Measurements from ENCODE around the gene POLR3C. TPM values are rescaled to one million over a fixed set of nuclear protein-coding genes. Genes with fewer than 3 reads are reported as not detected.
A peak's percentile ranks its signal among the peaks of the same experiment; 100 is the strongest.
"Not testable (repeated sequence)": the region's sequence is repeated elsewhere in the genome, so short reads cannot be mapped to it uniquely, and the experiment has no call there.

The POLR3C gene
- total and polyA plus RNA-seq, 5 donors from 2014 or later: 30.3 to 52.2 (median 45.8) TPM

DNA sequence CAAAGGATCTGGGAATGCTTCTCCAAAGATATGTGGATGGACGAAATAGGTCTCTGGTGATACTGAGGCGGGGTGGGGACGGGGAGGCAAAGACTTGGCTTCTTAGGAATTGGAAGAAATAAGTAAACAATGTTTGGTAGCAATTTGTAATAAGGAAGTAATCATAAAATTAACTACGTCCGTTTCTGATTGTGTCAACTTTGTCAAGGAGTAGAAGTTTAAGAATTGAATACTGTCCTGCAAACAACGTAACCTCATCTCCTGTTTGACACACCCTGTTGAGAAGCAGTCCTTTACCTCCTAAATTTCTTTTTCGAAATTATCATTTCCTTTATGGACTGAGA is 471 bp downstream of the POLR3C start:
- H3K4me3 ChIP-seq (ENCODE audit: low read depth, low read length): peak overlapping the region; percentile 97
- H3K36me3 ChIP-seq (ENCODE audit: control insufficient read depth, insufficient read depth, low read length): peaks cover 28% of the 10 kb centered on the region
- H3K4me1 ChIP-seq (ENCODE audit: control insufficient read depth, insufficient read depth, low read length, poor library complexity, severe bottlenecking): peaks cover 17% of the 10 kb centered on the region
- H3K27ac Mint-ChIP-seq: peak overlapping the region; percentile 97 to 99 (median 99)
- peak overlapping the region; percentile 96 to 100 (median 98) for H3K4me3 Mint-ChIP-seq
- H3K36me3 Mint-ChIP-seq: peaks cover 28% of the 10 kb centered on the region
- peak overlapping the region; percentile 76 for H3K27ac ChIP-seq (ENCODE audit: insufficient read depth, low read length, poor library complexity, severe bottlenecking)
- ATAC-seq (ENCODE audit: low read depth in 2 of 2) (no peak), DNase-seq (no peak)
- H3K9me3 Mint-ChIP-seq: no peaks in the 10 kb centered on the region
- H3K27me3 Mint-ChIP-seq: no peaks in the 10 kb centered on the region
- no peaks in the 10 kb centered on the region for H3K9me3 ChIP-seq (ENCODE audit: control insufficient read depth in 2 of 2, low read length in 2 of 2)
- no peaks in the 10 kb centered on the region for H3K27me3 ChIP-seq (ENCODE audit: control insufficient read depth, insufficient read depth, low read length)
- H3K4me1 Mint-ChIP-seq: peaks cover 15 to 47% (median 35%) of the 10 kb centered on the region in 4 donors

DNA sequence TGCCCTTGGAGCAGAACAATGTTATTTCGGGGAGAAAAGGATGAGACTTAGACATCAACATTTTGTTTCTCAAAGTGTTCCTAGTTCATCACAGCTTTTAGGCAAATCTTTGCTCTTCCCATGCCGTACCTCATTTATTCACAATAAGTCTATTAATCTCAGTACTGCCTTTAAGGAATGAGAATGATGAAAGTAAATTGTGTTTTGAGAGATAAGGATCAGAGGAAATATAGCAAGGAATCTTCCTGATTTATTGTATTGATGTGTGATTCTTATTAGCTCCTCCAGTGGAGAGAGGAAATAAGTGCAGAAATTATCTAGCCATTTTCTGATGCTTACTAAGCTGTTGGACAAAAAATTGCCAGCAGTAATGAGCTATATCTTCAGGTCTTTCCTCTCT is 2.0 kb downstream of the POLR3C start:
- Mint-ChIP-seq H3K27ac (peak overlapping the region; percentile 7 to 99 (median 86)), H3K4me3 (peak overlapping the region; percentile 76 to 100 (median 98)), H3K27me3 (no peaks in the 10 kb centered on the region), H3K4me1 (peaks cover 16 to 43% (median 36%) of the 10 kb centered on the region in 4 donors), H3K9me3 (no peaks in the 10 kb centered on the region), H3K36me3 (peaks cover 32% of the 10 kb centered on the region)
- no peaks in the 10 kb centered on the region for H3K9me3 ChIP-seq (ENCODE audit: control insufficient read depth in 2 of 2, low read length in 2 of 2)
- no peaks in the 10 kb centered on the region for H3K27me3 ChIP-seq (ENCODE audit: control insufficient read depth, insufficient read depth, low read length)
- no peak for DNase-seq
- no peak overlapping the region for H3K27ac ChIP-seq (ENCODE audit: insufficient read depth, low read length, poor library complexity, severe bottlenecking)
- ATAC-seq (ENCODE audit: low read depth in 2 of 2): no peak
- H3K4me1 ChIP-seq (ENCODE audit: control insufficient read depth, insufficient read depth, low read length, poor library complexity, severe bottlenecking): peaks cover 17% of the 10 kb centered on the region
- H3K4me3 ChIP-seq (ENCODE audit: low read depth, low read length): no peak overlapping the region
- H3K36me3 ChIP-seq (ENCODE audit: control insufficient read depth, insufficient read depth, low read length): peaks cover 42% of the 10 kb centered on the region

DNA sequence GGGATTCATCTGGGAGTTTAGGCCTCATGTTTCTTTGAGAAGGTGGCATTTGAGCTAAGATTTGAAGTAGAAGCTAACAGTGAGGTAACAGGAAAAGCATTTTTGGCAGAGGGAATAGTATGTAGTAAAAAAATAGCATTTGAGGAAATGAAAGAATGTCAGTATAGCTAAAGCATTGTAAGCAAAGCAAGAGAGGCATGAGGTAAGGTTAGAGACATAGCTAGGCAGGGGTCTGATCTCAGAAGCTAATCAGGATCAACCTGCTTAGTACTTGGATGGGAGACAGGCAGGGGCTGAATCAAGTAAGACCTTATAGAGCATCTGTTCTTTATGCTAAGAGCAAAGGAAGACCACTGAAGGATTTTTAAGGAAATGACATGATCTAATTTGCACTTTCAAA is 4.0 kb downstream of the POLR3C start:
- no peak for ATAC-seq (ENCODE audit: low read depth in 2 of 2)

DNA sequence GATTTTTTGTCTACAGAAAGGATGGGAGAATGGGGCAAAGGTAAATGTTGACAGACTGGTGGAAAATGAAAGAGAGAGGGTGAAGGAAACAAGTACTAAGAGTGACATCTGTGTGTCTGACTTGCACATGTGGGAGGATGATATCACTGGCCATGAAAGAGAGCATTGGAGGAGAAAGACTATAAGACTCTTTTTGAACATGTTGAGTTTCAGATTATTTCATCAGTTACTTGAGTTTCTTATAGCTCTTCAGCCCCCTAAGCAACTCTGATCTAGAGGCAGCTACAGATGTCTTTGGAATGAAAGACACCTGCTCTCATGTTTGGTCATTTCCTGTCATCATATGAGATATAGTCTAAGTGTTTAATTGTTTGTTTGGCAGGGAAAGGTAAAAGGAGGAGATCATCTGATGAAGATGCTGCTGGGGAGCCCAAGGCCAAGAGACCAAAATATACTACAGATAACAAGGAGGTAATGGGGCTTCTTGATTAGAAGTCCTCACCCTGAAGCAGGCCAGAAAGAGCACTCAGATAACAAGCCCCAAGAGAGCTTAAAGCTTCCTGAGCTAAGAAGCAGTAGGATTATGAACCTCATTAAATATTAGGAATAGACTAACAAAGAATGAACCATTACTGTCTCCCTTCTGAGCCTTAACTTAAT is 4.5 kb downstream of the POLR3C start:
- peaks cover 64% of the 10 kb centered on the region for H3K36me3 ChIP-seq (ENCODE audit: control insufficient read depth, insufficient read depth, low read length)
- H3K27me3 Mint-ChIP-seq: no peaks in the 10 kb centered on the region
- H3K4me3 Mint-ChIP-seq: peak overlapping the region in 2 of 4 donors; percentile 56 to 61
- no peak overlapping the region for H3K27ac ChIP-seq (ENCODE audit: insufficient read depth, low read length, poor library complexity, severe bottlenecking)
- H3K36me3 Mint-ChIP-seq: peaks cover 46% of the 10 kb centered on the region
- no peaks in the 10 kb centered on the region for H3K9me3 Mint-ChIP-seq
- no peaks in the 10 kb centered on the region for H3K9me3 ChIP-seq (ENCODE audit: control insufficient read depth in 2 of 2, low read length in 2 of 2)
- ATAC-seq (ENCODE audit: low read depth in 2 of 2): no peak
- peaks cover 17% of the 10 kb centered on the region for H3K4me1 ChIP-seq (ENCODE audit: control insufficient read depth, insufficient read depth, low read length, poor library complexity, severe bottlenecking)
- H3K4me3 ChIP-seq (ENCODE audit: low read depth, low read length): no peak overlapping the region
- peak overlapping the region; percentile 45 to 77 (median 59) for H3K27ac Mint-ChIP-seq
- DNase-seq: no peak
- peaks cover 16 to 42% (median 33%) of the 10 kb centered on the region in 4 donors for H3K4me1 Mint-ChIP-seq
- H3K27me3 ChIP-seq (ENCODE audit: control insufficient read depth, insufficient read depth, low read length): no peaks in the 10 kb centered on the region

More for the DNA sequence above, 4.0 kb downstream of the POLR3C start:
- Mint-ChIP-seq H3K27ac (peak overlapping the region; percentile 45 to 77 (median 59)), H3K27me3 (no peaks in the 10 kb centered on the region), H3K4me1 (peaks cover 16 to 42% (median 33%) of the 10 kb centered on the region in 4 donors), H3K36me3 (peaks cover 41% of the 10 kb centered on the region), H3K4me3 (peak overlapping the region in 2 of 4 donors; percentile 28 to 56), H3K9me3 (no peaks in the 10 kb centered on the region)
- H3K9me3 ChIP-seq (ENCODE audit: control insufficient read depth in 2 of 2, low read length in 2 of 2): no peaks in the 10 kb centered on the region
- H3K4me3 ChIP-seq (ENCODE audit: low read depth, low read length): no peak overlapping the region
- peaks cover 17% of the 10 kb centered on the region for H3K4me1 ChIP-seq (ENCODE audit: control insufficient read depth, insufficient read depth, low read length, poor library complexity, severe bottlenecking)
- H3K36me3 ChIP-seq (ENCODE audit: control insufficient read depth, insufficient read depth, low read length): peaks cover 59% of the 10 kb centered on the region
- no peak overlapping the region for H3K27ac ChIP-seq (ENCODE audit: insufficient read depth, low read length, poor library complexity, severe bottlenecking)
- H3K27me3 ChIP-seq (ENCODE audit: control insufficient read depth, insufficient read depth, low read length): no peaks in the 10 kb centered on the region
- no peak for DNase-seq

DNA sequence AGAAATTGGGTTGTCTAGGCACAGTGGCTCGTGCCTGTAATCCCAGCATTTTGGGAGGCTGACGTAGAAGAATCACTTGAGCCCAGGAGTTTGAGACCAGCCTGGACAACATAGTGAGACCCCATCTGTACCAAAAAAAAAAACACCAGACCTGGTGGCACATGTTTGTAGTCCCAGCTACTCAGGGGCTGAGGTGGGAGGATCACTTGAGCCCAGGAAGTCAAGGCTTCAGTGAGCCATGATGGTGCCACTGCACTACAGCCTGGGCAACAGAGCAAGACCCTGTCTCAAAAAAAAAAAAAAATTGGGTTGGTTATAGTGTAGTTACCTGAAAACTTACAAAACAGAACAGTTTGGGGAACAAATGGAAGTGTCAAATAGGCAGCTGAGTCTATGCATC is 6.8 kb downstream of the POLR3C start:
- H3K4me3 Mint-ChIP-seq; H3K4me3 ChIP-seq (ENCODE audit: low read depth, low read length); H3K27me3 Mint-ChIP-seq; ATAC-seq (ENCODE audit: low read depth in 2 of 2); DNase-seq; H3K27me3 ChIP-seq (ENCODE audit: control insufficient read depth, insufficient read depth, low read length); H3K9me3 Mint-ChIP-seq; H3K27ac ChIP-seq (ENCODE audit: insufficient read depth, low read length, poor library complexity, severe bottlenecking); H3K4me1 ChIP-seq (ENCODE audit: control insufficient read depth, insufficient read depth, low read length, poor library complexity, severe bottlenecking); H3K9me3 ChIP-seq (ENCODE audit: control insufficient read depth in 2 of 2, low read length in 2 of 2): not testable (repeated sequence)
- Mint-ChIP-seq H3K4me1 (peaks cover 15 to 25% (median 20%) of the 10 kb centered on the region in 4 donors), H3K27ac (peak overlapping the region in 1 of 3 donors; percentile 35), H3K36me3 (peaks cover 54% of the 10 kb centered on the region)
- peaks cover 87% of the 10 kb centered on the region for H3K36me3 ChIP-seq (ENCODE audit: control insufficient read depth, insufficient read depth, low read length)

DNA sequence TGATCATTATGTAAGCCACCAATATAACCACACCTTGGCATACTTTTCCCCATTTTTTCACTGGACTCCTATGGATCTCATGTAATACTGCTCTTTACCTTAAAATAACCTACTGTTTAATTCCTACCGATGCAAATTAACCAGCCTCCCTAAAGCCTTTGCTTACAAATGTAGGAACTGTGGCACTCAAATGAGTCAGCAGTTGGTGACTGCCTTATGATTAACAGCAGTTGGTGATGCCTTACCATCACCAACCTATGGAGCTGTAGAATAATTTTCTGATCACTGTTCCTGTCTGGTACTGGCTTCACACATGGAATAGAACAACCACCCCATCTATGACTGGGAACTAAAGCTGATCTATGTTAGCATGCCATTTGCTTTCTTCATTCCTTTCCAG is 13.7 kb downstream of the POLR3C start:
- Histone ChIP-seq H3K4me1 (ENCODE audit: control insufficient read depth, insufficient read depth, low read length, poor library complexity, severe bottlenecking) (no peaks in the 10 kb centered on the region), H3K4me3 (ENCODE audit: low read depth, low read length) (no peak overlapping the region), H3K27me3 (ENCODE audit: control insufficient read depth, insufficient read depth, low read length) (no peaks in the 10 kb centered on the region), H3K9me3 (ENCODE audit: control insufficient read depth in 2 of 2, low read length in 2 of 2) (no peaks in the 10 kb centered on the region), H3K27ac (ENCODE audit: insufficient read depth, low read length, poor library complexity, severe bottlenecking) (no peak overlapping the region), H3K36me3 (ENCODE audit: control insufficient read depth, insufficient read depth, low read length) (peaks cover 98% of the 10 kb centered on the region)
- H3K27ac Mint-ChIP-seq: no peak overlapping the region
- ATAC-seq (ENCODE audit: low read depth in 2 of 2): no peak
- peaks cover 45% of the 10 kb centered on the region for H3K36me3 Mint-ChIP-seq
- H3K27me3 Mint-ChIP-seq: no peaks in the 10 kb centered on the region
- no peaks in the 10 kb centered on the region for H3K9me3 Mint-ChIP-seq
- no peaks in the 10 kb centered on the region for H3K4me1 Mint-ChIP-seq
- no peak overlapping the region for H3K4me3 Mint-ChIP-seq
- DNase-seq: no peak

DNA sequence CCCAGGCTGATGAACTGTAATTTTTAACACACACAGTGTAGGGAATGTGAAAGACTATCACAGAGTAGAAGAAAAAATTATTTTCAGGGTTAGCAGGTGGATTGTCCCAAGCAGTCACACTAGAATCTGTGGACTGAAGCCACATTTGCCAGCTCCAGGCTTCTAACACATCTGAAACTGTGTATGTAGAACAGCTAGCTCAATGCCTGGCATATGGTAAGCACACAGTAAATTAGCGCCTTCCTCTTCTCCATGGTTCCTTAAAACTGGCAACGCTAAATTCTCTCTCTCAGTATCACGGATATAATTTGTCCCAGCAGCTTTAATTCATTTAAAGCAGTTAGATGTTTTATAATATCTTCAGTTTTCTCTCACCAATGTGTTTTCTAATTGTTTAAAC is 19.0 kb downstream of the POLR3C start:
- H3K27me3 Mint-ChIP-seq: no peaks in the 10 kb centered on the region
- no peaks in the 10 kb centered on the region for H3K27me3 ChIP-seq (ENCODE audit: control insufficient read depth, insufficient read depth, low read length)
- DNase-seq (no peak), ATAC-seq (ENCODE audit: low read depth in 2 of 2) (no peak)
- H3K4me1 Mint-ChIP-seq: peaks cover 0 to 8% (median 1%) of the 10 kb centered on the region in 4 donors
- H3K4me3 ChIP-seq (ENCODE audit: low read depth, low read length): no peak overlapping the region
- H3K4me1 ChIP-seq (ENCODE audit: control insufficient read depth, insufficient read depth, low read length, poor library complexity, severe bottlenecking): peaks cover 16% of the 10 kb centered on the region
- no peaks in the 10 kb centered on the region for H3K9me3 ChIP-seq (ENCODE audit: control insufficient read depth in 2 of 2, low read length in 2 of 2)
- H3K9me3 Mint-ChIP-seq: no peaks in the 10 kb centered on the region
- H3K27ac Mint-ChIP-seq: no peak overlapping the region
- peaks cover 27% of the 10 kb centered on the region for H3K36me3 Mint-ChIP-seq
- peaks cover 50% of the 10 kb centered on the region for H3K36me3 ChIP-seq (ENCODE audit: control insufficient read depth, insufficient read depth, low read length)
- H3K27ac ChIP-seq (ENCODE audit: insufficient read depth, low read length, poor library complexity, severe bottlenecking): no peak overlapping the region
- no peak overlapping the region for H3K4me3 Mint-ChIP-seq

DNA sequence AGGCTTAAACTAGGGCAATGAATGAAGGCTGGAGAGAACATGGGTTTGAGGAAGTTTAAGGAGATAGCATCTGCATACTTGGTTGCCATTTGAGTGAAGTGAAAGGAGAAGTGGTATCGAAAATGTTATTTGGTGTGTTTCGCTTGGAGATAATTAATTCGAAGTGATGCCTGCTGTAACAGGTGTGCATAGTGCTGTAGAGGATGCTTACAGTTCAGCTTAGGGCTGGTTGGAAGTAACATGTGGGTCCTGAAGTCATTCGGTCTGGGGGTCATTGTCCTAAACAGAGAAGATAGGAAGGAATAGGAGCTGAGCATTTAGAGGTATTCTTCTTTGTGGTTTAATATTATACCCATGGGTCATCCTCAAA is 21.1 kb downstream of the POLR3C start:
- peaks cover 33% of the 10 kb centered on the region for H3K36me3 ChIP-seq (ENCODE audit: control insufficient read depth, insufficient read depth, low read length)
- H3K4me3 ChIP-seq (ENCODE audit: low read depth, low read length): peak overlapping the region; percentile 86
- ATAC-seq (ENCODE audit: low read depth in 2 of 2): peak; percentile 55 to 59
- H3K4me3 Mint-ChIP-seq: no peak overlapping the region
- no peaks in the 10 kb centered on the region for H3K27me3 Mint-ChIP-seq
- peaks cover 16% of the 10 kb centered on the region for H3K4me1 ChIP-seq (ENCODE audit: control insufficient read depth, insufficient read depth, low read length, poor library complexity, severe bottlenecking)
- no peak overlapping the region for H3K27ac Mint-ChIP-seq
- DNase-seq: no peak
- no peaks in the 10 kb centered on the region for H3K9me3 ChIP-seq (ENCODE audit: control insufficient read depth in 2 of 2, low read length in 2 of 2)
- H3K9me3 Mint-ChIP-seq: no peaks in the 10 kb centered on the region
- H3K27me3 ChIP-seq (ENCODE audit: control insufficient read depth, insufficient read depth, low read length): no peaks in the 10 kb centered on the region
- no peak overlapping the region for H3K27ac ChIP-seq (ENCODE audit: insufficient read depth, low read length, poor library complexity, severe bottlenecking)
- peaks cover 0 to 8% (median 3%) of the 10 kb centered on the region in 4 donors for H3K4me1 Mint-ChIP-seq
- H3K36me3 Mint-ChIP-seq: peaks cover 25% of the 10 kb centered on the region

Measured in CD4-positive, CD25-positive, alpha-beta regulatory T cell (primary cell).